Neural cell (in vitro differentiated cells): ENCODE data around the gene LMOD3.

Experiments used
- CTCF ChIP-seq: fragments of 450-650 bp; IDR thresholded peaks from 2 replicates; pipeline ENCODE4 v1.5.1; 2014; ENCODE audit warnings: antibody characterized with exemption, mild to moderate bottlenecking, moderate library complexity; ENCODE audit not compliant: poor library complexity, severe bottlenecking
- POLR2AphosphoS5 ChIP-seq: IDR thresholded peaks from 2 replicates; pipeline ENCODE4 v1.6.1; 2012
- TAF1 ChIP-seq: IDR thresholded peaks from 2 replicates; pipeline ENCODE4 v1.6.1; 2012; ENCODE audit warnings: low read depth

DNA sequence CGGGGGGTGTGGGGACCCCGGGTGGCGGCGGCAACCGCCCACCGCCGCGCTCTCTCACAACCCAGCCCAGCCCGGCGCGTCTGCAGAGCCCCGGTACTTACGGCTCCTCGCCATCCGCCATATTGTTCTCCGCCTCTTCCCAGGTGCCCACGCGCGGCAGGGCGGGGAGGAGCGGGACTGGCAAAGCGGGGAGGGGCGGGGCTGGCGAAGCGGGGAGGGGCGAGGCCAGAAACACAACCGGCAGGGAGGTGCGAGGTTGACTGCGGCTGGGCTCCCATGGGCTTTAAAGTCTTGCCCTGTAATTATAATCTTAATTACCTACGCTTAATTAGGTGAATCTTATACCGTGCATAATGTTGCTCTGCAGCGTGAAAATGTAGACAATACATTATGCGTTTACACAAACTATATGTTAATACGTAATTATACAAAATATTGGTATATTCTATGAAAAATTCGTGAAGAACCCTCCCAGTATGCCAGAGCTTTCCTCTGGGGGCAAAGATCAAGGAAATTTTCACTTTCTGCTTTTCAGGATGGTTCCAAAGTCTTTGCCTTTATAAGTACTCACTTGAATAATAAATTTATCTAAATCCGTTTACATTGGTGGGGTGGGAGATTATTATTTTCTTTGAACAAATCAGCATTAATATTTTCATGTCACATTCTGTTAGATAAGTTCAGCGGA, 42.0 kb downstream of the LMOD3 start, which contains the start of gene UBA3:
- peak; percentile 96 for TF ChIP-seq POLR2AphosphoS5
- peak; percentile 98 for TF ChIP-seq TAF1
- TF ChIP-seq CTCF, result no peak
